ENCODE results near the gene AP2A2. TPM values are rescaled to one million over a fixed set of nuclear protein-coding genes. Genes with fewer than 3 reads are reported as not detected.

AP2A2 gene
- total RNA-seq, 1 donor, result 50.7 TPM

DNA sequence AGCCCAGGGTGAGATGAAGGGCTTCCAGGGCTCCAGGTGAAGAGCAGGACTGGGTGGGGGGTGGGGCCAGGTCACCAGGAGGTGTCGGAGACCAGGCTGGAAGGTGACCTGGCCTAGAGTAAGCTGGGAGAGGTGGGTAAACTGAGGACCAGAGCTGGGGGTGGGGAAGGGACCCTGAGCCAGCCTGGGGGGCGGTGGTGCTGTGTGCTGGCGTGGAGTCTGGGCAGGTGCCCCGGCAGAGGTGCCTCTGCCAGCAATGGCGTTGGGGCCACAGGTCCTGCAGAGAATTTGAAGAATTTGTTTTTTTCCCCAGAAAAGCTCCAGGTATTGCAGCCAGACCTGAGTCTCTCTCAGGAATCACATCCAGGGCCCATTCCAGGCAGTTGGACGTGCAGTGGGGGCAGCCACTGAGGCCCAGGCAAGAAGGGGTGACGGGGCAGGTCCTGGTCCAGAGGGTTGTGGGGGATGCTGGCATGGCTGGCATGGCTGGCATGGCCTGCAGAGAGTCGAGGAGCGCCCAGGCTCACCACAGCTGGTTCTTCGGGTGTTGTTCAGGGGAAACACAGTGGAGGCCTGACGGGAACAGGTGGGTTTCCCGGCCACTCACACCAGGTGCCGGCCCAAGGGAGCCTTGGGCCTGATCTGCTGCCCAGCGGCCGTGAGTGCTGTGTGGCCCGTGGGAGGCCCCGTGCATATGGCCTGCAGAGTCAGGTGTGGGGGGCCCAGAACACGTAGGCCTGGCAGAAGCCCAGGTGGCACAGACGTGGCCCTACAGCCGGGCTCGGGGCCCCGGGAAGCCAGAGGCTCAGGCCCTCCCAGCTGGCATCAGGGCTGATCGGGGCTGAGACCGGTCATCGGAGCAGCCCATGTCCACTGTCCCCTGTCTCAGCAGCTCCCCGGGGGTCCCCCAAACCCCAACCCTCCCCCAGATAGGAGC, 117.2 kb downstream of the AP2A2 start:
- Histone ChIP-seq H3K27me3 (ENCODE audit: insufficient read depth, low read length) (peaks cover 11% of the 10 kb centered on the region), H4K20me1 (ENCODE audit: insufficient read depth, low read length) (no peaks in the 10 kb centered on the region), H3K79me2 (ENCODE audit: insufficient read depth, low read length) (no peaks in the 10 kb centered on the region), H3K36me3 (ENCODE audit: insufficient read depth, low read length) (no peaks in the 10 kb centered on the region), H3K4me1 (ENCODE audit: insufficient read depth, low read length) (peaks cover 2% of the 10 kb centered on the region), H3K4me2 (ENCODE audit: insufficient read depth, low read length) (no peak overlapping the region), H3K4me3 (ENCODE audit: insufficient read depth, low read length) (no peak overlapping the region), H3K27ac (ENCODE audit: low read depth, low read length) (no peak overlapping the region), H2AFZ (ENCODE audit: low read length) (no peak overlapping the region), H3K9me3 (ENCODE audit: low read depth, low read length) (no peaks in the 10 kb centered on the region)
- TF ChIP-seq, protein P1, sequence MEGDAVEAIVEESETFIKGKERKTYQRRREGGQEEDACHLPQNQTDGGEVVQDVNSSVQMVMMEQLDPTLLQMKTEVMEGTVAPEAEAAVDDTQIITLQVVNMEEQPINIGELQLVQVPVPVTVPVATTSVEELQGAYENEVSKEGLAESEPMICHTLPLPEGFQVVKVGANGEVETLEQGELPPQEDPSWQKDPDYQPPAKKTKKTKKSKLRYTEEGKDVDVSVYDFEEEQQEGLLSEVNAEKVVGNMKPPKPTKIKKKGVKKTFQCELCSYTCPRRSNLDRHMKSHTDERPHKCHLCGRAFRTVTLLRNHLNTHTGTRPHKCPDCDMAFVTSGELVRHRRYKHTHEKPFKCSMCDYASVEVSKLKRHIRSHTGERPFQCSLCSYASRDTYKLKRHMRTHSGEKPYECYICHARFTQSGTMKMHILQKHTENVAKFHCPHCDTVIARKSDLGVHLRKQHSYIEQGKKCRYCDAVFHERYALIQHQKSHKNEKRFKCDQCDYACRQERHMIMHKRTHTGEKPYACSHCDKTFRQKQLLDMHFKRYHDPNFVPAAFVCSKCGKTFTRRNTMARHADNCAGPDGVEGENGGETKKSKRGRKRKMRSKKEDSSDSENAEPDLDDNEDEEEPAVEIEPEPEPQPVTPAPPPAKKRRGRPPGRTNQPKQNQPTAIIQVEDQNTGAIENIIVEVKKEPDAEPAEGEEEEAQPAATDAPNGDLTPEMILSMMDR (IDR thresholded peaks at IDR 0.05; ENCODE audit: extremely low read depth, low read depth, low read length), result no peak
- DNase-seq (ENCODE audit: insufficient read length, low spot score, missing footprints), result peak; percentile 90

DNA sequence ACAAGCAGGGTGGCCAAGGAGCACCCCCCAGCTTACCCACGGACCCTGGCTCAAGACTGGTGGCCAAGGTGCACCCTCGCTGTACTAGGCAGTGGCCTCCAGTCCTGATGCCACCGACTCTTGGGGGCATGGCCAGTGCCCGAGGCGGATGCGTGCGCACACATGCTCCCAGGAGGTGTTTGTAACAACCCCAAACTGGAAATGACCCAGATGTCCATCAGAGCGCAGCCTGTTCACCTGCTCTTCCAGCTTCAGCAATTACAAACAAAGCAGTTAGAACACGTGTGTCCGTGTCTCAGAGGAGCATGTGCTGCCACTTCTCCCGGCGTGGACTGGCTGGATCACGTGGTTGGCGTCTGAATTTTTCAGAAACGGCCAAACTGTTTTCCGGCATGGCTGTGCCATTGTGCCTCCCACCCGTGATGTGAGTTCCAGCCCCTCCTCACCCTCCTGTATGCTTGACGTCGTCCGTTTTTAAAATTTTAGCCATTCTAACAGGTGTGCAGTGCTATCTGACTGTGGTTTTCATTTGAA, 118.0 kb downstream of the AP2A2 start:
- Histone ChIP-seq H3K4me2 (ENCODE audit: insufficient read depth, low read length) (no peak overlapping the region), H3K4me1 (ENCODE audit: insufficient read depth, low read length) (peaks cover 2% of the 10 kb centered on the region), H3K27ac (ENCODE audit: low read depth, low read length) (no peak overlapping the region), H4K20me1 (ENCODE audit: insufficient read depth, low read length) (no peaks in the 10 kb centered on the region), H2AFZ (ENCODE audit: low read length) (no peak overlapping the region), H3K79me2 (ENCODE audit: insufficient read depth, low read length) (no peaks in the 10 kb centered on the region), H3K36me3 (ENCODE audit: insufficient read depth, low read length) (no peaks in the 10 kb centered on the region), H3K9me3 (ENCODE audit: low read depth, low read length) (no peaks in the 10 kb centered on the region), H3K27me3 (ENCODE audit: insufficient read depth, low read length) (peaks cover 19% of the 10 kb centered on the region), H3K4me3 (ENCODE audit: insufficient read depth, low read length) (no peak overlapping the region)
- DNase-seq (ENCODE audit: insufficient read length, low spot score, missing footprints), result peak; percentile 58
- TF ChIP-seq, protein P1 (IDR thresholded peaks at IDR 0.05; ENCODE audit: extremely low read depth, low read depth, low read length), result no peak

DNA sequence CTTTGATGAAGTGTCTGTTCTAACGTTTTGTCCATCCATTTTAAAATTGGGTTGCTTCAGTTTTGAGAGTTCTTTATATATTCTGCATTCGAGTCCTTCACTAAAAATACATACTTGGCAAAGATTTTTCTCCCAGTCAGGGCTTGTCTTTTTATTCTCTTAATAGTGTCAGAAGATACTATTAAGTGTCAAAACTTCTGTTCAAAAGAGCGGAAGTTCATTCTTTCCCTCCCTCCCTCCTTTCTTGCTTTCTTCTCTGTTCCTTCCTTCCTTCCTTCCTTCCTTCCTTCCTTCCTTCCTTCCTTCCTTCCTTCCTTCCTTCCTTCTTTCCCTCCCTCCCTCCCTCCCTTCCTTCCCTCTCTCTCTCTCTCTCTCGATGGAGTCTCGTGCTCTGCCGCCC, 118.5 kb downstream of the AP2A2 start:
- TF ChIP-seq, protein P1 (IDR thresholded peaks at IDR 0.05; ENCODE audit: extremely low read depth, low read depth, low read length), result no peak
- H4K20me1 ChIP-seq (ENCODE audit: insufficient read depth, low read length), result no peaks in the 10 kb centered on the region
- no peak overlapping the region for H2AFZ ChIP-seq (ENCODE audit: low read length)
- no peaks in the 10 kb centered on the region for H3K9me3 ChIP-seq (ENCODE audit: low read depth, low read length)
- H3K27ac ChIP-seq (ENCODE audit: low read depth, low read length), result no peak overlapping the region
- no peak for DNase-seq (ENCODE audit: insufficient read length, low spot score, missing footprints)
- no peaks in the 10 kb centered on the region for H3K36me3 ChIP-seq (ENCODE audit: insufficient read depth, low read length)
- no peaks in the 10 kb centered on the region for H3K79me2 ChIP-seq (ENCODE audit: insufficient read depth, low read length)
- peaks cover 2% of the 10 kb centered on the region for H3K4me1 ChIP-seq (ENCODE audit: insufficient read depth, low read length)
- no peak overlapping the region for H3K4me3 ChIP-seq (ENCODE audit: insufficient read depth, low read length)
- no peak overlapping the region for H3K4me2 ChIP-seq (ENCODE audit: insufficient read depth, low read length)
- peaks cover 22% of the 10 kb centered on the region for H3K27me3 ChIP-seq (ENCODE audit: insufficient read depth, low read length)

DNA sequence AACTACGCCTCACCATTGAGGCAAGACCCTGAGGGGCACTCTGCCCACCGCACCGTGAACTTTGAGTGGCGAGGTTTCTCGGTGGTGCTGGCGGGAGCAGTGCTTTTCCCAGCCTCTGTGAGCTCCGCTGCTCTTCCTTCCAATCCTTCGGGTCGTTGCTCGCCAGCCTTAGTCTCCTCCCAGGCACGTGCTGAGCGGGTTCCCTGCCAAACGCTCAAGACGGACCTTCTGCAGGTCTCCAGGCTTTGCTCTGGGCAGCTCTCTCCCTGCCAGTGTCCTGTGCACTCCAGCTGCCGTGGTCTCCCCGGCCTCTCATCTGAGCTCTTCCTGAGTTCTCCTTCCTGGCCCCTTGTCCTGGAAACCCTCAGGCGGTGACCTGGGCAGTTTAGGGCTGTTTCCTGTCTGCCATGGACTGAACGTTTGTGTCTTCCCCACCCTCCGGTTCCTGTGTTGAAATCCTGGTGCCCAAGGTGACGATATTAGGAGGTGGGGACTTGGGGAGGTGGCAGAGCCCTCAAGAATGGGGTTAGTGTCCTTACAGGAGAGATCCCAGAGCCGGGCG, 122.0 kb downstream of the AP2A2 start:
- Histone ChIP-seq H3K79me2 (ENCODE audit: insufficient read depth, low read length) (no peaks in the 10 kb centered on the region), H3K4me2 (ENCODE audit: insufficient read depth, low read length) (no peak overlapping the region), H3K27me3 (ENCODE audit: insufficient read depth, low read length) (peaks cover 22% of the 10 kb centered on the region), H3K4me3 (ENCODE audit: insufficient read depth, low read length) (no peak overlapping the region), H3K27ac (ENCODE audit: low read depth, low read length) (no peak overlapping the region), H2AFZ (ENCODE audit: low read length) (no peak overlapping the region), H3K9me3 (ENCODE audit: low read depth, low read length) (no peaks in the 10 kb centered on the region), H3K36me3 (ENCODE audit: insufficient read depth, low read length) (no peaks in the 10 kb centered on the region), H4K20me1 (ENCODE audit: insufficient read depth, low read length) (no peaks in the 10 kb centered on the region), H3K4me1 (ENCODE audit: insufficient read depth, low read length) (no peaks in the 10 kb centered on the region)
- DNase-seq (ENCODE audit: insufficient read length, low spot score, missing footprints), result peak; percentile 51
- TF ChIP-seq, protein P1 (IDR thresholded peaks at IDR 0.05; ENCODE audit: extremely low read depth, low read depth, low read length), result no peak
